HG03095 (cell line): Measurements from ENCODE around the gene SLC25A36.
"Not testable (repeated sequence)": the region's sequence is repeated elsewhere in the genome, so short reads cannot be mapped to it uniquely, and the experiment has no call there.

ENCODE experiments used
- ATAC-seq: cut with Tn5 transposase; IDR thresholded peaks from one replicate; pipeline ENCODE4 v1.9.1; 2021; ENCODE audit warnings: moderate library complexity; ENCODE audit not compliant: unreplicated experiment

The SLC25A36 gene

GRCh38 chr3:140994316-140994715, 52.7 kb downstream of the SLC25A36 start:
- ATAC-seq, result no peak

GRCh38 chr3:140994861-140995260, 53.2 kb downstream of the SLC25A36 start:
- ATAC-seq, result not testable (repeated sequence)

GRCh38 chr3:140995881-140996280, 54.2 kb downstream of the SLC25A36 start:
- ATAC-seq, result no peak

- ATAC-seq, result no peak
These were observed 58.5 kb downstream of the SLC25A36 start for GRCh38 chr3:141000027-141000663.

- ATAC-seq, result no peak
These were observed 59.0 kb downstream of the SLC25A36 start for GRCh38 chr3:141000686-141001085.

GRCh38 chr3:141006344-141006743, 64.7 kb downstream of the SLC25A36 start:
- ATAC-seq, result no peak

GRCh38 chr3:141009496-141009895, 67.9 kb downstream of the SLC25A36 start:
- ATAC-seq, result no peak

GRCh38 chr3:141011232-141011996, 69.8 kb downstream of the SLC25A36 start:
- peak; percentile 69 for ATAC-seq

GRCh38 chr3:141011997-141012262, 70.3 kb downstream of the SLC25A36 start:
- no peak for ATAC-seq

GRCh38 chr3:141012571-141012970, 70.9 kb downstream of the SLC25A36 start:
- ATAC-seq, result no peak

- no peak for ATAC-seq
These were observed 73.8 kb downstream of the SLC25A36 start for GRCh38 chr3:141015481-141015880.

- ATAC-seq, result not testable (repeated sequence)
These were observed 76.0 kb downstream of the SLC25A36 start for GRCh38 chr3:141017366-141018322.

- no peak for ATAC-seq
These were observed 77.6 kb downstream of the SLC25A36 start for GRCh38 chr3:141019244-141019643.

- no peak for ATAC-seq
These were observed 78.7 kb downstream of the SLC25A36 start for GRCh38 chr3:141020143-141020830.

GRCh38 chr3:141021261-141021660, 79.6 kb downstream of the SLC25A36 start:
- no peak for ATAC-seq
